ENCODE measurements around the gene GCLM. TPM values are rescaled to one million over a fixed set of nuclear protein-coding genes. Genes with fewer than 3 reads are reported as not detected.
"Not testable (repeated sequence)": the region's sequence is repeated elsewhere in the genome, so short reads cannot be mapped to it uniquely, and the experiment has no call there.

Gene GCLM
- total RNA-seq, 1 donor from 2014 or later, result 11.2 TPM

GRCh38 chr1:93874025-93874651 is 35.1 kb downstream of the GCLM start:
- Histone ChIP-seq H3K27me3 (ENCODE audit: control insufficient read depth, insufficient read depth, low read length) (no peaks in the 10 kb centered on the region), H3K4me3 (ENCODE audit: low read depth, low read length) (no peak overlapping the region), H3K36me3 (ENCODE audit: control insufficient read depth, insufficient read depth, low read length) (no peaks in the 10 kb centered on the region)
- no peak for DNase-seq (ENCODE audit: low read depth)
- peak; percentile 61 for TF ChIP-seq CTCF (IDR thresholded peaks at IDR 0.05; ENCODE audit: insufficient read depth, low read length, poor library complexity, severe bottlenecking)

- H3K36me3 ChIP-seq (ENCODE audit: control insufficient read depth, insufficient read depth, low read length), result no peaks in the 10 kb centered on the region
- H3K27me3 ChIP-seq (ENCODE audit: control insufficient read depth, insufficient read depth, low read length), result no peaks in the 10 kb centered on the region
- TF ChIP-seq CTCF (IDR thresholded peaks at IDR 0.05; ENCODE audit: insufficient read depth, low read length, poor library complexity, severe bottlenecking), result no peak
- H3K4me3 ChIP-seq (ENCODE audit: low read depth, low read length), result no peak overlapping the region
- no peak for DNase-seq (ENCODE audit: low read depth)
Observed at GRCh38 chr1:93871366-93871765, 37.9 kb downstream of the GCLM start.

DNA sequence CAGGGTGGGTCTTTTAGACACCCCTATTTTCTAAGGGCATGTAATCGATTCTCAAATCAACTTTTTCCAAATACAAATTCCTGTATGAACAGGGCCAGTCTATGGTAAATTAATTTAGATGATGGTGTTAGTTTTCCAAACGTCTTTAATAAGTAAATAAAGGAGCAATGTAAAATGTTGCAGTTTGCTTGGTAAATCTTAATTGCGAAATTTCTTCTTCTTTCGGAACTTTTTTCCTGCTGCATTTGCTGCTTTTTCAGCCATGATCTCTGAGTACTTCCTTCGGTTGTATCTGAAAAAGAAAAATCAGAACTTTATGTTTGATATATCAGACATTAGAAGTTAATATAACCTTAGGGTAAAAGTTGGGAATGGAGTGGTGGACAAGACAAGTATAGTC is 39.6 kb downstream of the GCLM start:
- no peaks in the 10 kb centered on the region for H3K36me3 ChIP-seq (ENCODE audit: control insufficient read depth, insufficient read depth, low read length)
- DNase-seq (ENCODE audit: low read depth), result no peak
- no peak for TF ChIP-seq CTCF (IDR thresholded peaks at IDR 0.05; ENCODE audit: insufficient read depth, low read length, poor library complexity, severe bottlenecking)
- H3K4me3 ChIP-seq (ENCODE audit: low read depth, low read length), result no peak overlapping the region
- no peaks in the 10 kb centered on the region for H3K27me3 ChIP-seq (ENCODE audit: control insufficient read depth, insufficient read depth, low read length)

DNA sequence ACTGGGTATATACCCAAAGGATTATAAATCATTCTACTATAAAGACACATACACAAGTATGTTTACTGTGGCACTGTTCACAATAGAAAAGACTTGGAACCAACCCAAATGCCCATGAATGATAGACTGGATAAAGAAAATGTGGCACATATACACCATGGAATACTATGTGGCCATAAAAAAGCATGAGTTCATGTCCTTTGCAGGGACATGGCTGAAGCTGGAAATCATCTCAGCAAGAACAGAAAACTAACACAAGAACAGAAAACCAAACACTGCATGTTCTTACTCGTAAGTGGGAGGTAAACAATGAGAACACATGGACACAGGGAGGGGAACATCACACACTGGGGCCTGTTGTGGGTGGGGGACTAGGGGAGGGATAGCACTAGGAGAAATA is 40.7 kb downstream of the GCLM start:
- H3K4me3 ChIP-seq (ENCODE audit: low read depth, low read length); H3K27me3 ChIP-seq (ENCODE audit: control insufficient read depth, insufficient read depth, low read length); DNase-seq (ENCODE audit: low read depth); H3K36me3 ChIP-seq (ENCODE audit: control insufficient read depth, insufficient read depth, low read length): not testable (repeated sequence)

DNA sequence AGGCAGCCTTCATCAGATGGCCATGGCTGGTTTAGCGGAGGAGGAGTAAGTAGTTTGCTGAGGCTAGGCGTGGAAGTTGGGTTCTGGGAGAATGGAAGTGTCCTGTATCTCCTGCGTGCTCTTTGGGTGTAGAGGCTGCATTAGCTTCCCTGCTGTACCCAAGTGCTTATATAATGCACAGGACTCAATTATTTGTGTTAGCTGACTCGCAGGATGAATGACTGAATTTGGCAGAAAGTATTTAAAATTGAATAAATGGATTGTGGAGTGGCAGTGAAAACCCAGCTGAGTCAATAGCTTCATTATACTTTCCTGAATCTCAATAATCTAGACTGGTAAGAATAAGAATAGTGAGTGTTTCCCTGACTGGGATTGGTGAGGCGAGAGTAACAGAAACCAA is 44.0 kb downstream of the GCLM start:
- DNase-seq (ENCODE audit: low read depth), result no peak
- no peaks in the 10 kb centered on the region for H3K36me3 ChIP-seq (ENCODE audit: control insufficient read depth, insufficient read depth, low read length)
- TF ChIP-seq CTCF (IDR thresholded peaks at IDR 0.05; ENCODE audit: insufficient read depth, low read length, poor library complexity, severe bottlenecking), result no peak
- no peaks in the 10 kb centered on the region for H3K27me3 ChIP-seq (ENCODE audit: control insufficient read depth, insufficient read depth, low read length)
- no peak overlapping the region for H3K4me3 ChIP-seq (ENCODE audit: low read depth, low read length)

DNA sequence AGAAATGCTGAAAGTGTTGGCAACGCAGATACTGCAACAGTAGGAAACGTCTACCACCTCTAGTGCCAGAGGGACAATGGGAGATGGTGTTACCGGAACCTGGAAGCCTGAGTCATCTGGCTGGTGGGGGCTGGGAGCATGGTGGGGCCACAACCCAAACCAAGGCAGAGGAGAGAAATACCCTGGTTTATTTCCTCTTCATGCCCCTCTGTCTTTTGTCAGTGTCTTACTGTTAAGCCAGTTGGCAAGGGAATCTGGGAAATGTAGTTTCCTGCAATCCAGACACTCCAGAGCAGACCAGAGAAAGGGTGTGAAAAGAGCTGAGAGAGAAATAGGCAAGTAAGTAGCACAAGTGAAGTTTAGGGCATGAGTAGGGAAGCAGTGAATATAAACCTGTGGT is 45.1 kb downstream of the GCLM start:
- no peak for DNase-seq (ENCODE audit: low read depth)
- no peaks in the 10 kb centered on the region for H3K27me3 ChIP-seq (ENCODE audit: control insufficient read depth, insufficient read depth, low read length)

GRCh38 chr1:93857653-93858052 is 51.6 kb downstream of the GCLM start:
- not testable (repeated sequence) for DNase-seq (ENCODE audit: low read depth)

More for the DNA sequence above, 45.1 kb downstream of the GCLM start:
- no peaks in the 10 kb centered on the region for H3K36me3 ChIP-seq (ENCODE audit: control insufficient read depth, insufficient read depth, low read length)
- no peak for TF ChIP-seq CTCF (IDR thresholded peaks at IDR 0.05; ENCODE audit: insufficient read depth, low read length, poor library complexity, severe bottlenecking)
- H3K4me3 ChIP-seq (ENCODE audit: low read depth, low read length), result no peak overlapping the region

GRCh38 chr1:93855983-93856382 is 53.2 kb downstream of the GCLM start:
- not testable (repeated sequence) for DNase-seq (ENCODE audit: low read depth); H3K27me3 ChIP-seq (ENCODE audit: control insufficient read depth, insufficient read depth, low read length); H3K36me3 ChIP-seq (ENCODE audit: control insufficient read depth, insufficient read depth, low read length); H3K4me3 ChIP-seq (ENCODE audit: low read depth, low read length)

More at GRCh38 chr1:93857653-93858052, 51.6 kb downstream of the GCLM start:
- H3K4me3 ChIP-seq (ENCODE audit: low read depth, low read length); H3K36me3 ChIP-seq (ENCODE audit: control insufficient read depth, insufficient read depth, low read length); H3K27me3 ChIP-seq (ENCODE audit: control insufficient read depth, insufficient read depth, low read length): not testable (repeated sequence)
